D721Med (cell line): Measurements from ENCODE around the gene MICAL3.
A peak's percentile ranks its signal among the peaks of the same experiment; 100 is the strongest.
"Not testable (repeated sequence)": the region's sequence is repeated elsewhere in the genome, so short reads cannot be mapped to it uniquely, and the experiment has no call there.

Experiments used
- DNase-seq: peaks from one replicate; pipeline ENCODE4 v3.0.0; 2011; ENCODE audit warnings: low spot score; ENCODE audit not compliant: insufficient read length
- FAIRE-seq: peaks from 2 replicates; lab custom pipeline; 2011; peaks lifted over from hg19 to GRCh38; lab: Jason Lieb, UNC
- TF ChIP-seq, protein P1 (sequence below): IDR thresholded peaks from 2 replicates; pipeline ENCODE4 v1.5.1; 2012; ENCODE audit warnings: mild to moderate bottlenecking, control low read depth; ENCODE audit not compliant: insufficient read depth; ENCODE audit errors: missing control alignments

The MICAL3 gene

DNA sequence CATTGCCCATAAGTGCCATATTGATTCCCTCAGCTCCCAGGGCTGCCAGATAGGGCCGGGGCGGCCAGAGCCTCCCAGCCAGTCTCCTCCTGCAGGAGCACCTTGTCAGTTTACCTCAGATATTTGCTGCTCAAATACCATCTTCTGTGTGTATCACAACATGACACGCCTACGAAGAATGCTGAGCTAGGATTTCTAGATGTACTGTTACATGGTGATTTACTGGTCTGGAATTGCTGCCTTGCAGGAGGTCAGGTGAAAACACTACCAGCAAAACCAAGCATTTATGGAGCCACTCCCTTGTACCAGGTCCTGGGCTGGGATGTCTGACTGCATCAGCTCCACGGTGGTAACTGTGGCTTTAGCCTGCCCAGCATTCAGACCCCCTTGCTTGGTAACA is 11.8 kb downstream of the MICAL3 start:
- DNase-seq, result no peak
- TF ChIP-seq, protein P1, sequence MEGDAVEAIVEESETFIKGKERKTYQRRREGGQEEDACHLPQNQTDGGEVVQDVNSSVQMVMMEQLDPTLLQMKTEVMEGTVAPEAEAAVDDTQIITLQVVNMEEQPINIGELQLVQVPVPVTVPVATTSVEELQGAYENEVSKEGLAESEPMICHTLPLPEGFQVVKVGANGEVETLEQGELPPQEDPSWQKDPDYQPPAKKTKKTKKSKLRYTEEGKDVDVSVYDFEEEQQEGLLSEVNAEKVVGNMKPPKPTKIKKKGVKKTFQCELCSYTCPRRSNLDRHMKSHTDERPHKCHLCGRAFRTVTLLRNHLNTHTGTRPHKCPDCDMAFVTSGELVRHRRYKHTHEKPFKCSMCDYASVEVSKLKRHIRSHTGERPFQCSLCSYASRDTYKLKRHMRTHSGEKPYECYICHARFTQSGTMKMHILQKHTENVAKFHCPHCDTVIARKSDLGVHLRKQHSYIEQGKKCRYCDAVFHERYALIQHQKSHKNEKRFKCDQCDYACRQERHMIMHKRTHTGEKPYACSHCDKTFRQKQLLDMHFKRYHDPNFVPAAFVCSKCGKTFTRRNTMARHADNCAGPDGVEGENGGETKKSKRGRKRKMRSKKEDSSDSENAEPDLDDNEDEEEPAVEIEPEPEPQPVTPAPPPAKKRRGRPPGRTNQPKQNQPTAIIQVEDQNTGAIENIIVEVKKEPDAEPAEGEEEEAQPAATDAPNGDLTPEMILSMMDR, result no peak
- FAIRE-seq, result no peak

- DNase-seq (no peak), FAIRE-seq (no peak)
- TF ChIP-seq, protein P1, result no peak
These were observed 14.1 kb downstream of the MICAL3 start for GRCh38 chr22:18010266-18010665.

- FAIRE-seq (no peak), DNase-seq (no peak)
- TF ChIP-seq, protein P1, result no peak
These were observed 16.2 kb downstream of the MICAL3 start for GRCh38 chr22:18008136-18008535.

GRCh38 chr22:18005201-18005926 is 19.0 kb downstream of the MICAL3 start:
- no peak for FAIRE-seq

DNA sequence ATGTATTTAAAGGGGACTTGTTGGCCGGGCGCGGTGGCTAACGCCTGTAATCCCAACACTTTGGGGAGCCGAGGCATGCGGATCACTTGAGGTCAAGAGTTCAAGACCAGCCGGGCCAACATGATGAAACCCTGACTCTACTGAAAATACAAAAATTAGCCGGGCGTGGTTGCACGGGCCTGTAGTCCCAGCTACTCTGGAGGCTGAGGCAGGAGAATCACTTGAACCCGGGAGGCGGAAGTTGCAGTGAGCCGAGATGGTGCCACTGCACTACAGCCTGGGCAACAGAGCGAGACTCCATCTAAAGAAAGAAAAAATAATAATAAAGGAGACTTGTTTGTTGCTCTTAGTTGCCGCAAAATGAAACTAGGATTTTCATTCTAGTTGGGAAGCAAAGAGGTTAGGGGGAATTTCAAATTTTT is 22.5 kb downstream of the MICAL3 start:
- FAIRE-seq, DNase-seq: not testable (repeated sequence)

More at GRCh38 chr22:18005201-18005926, 19.0 kb downstream of the MICAL3 start:
- no peak for DNase-seq
- TF ChIP-seq, protein P1, result no peak

- DNase-seq, result peak; percentile 97
- no peak for FAIRE-seq
These were observed 23.1 kb downstream of the MICAL3 start for GRCh38 chr22:18001040-18001893.

DNA sequence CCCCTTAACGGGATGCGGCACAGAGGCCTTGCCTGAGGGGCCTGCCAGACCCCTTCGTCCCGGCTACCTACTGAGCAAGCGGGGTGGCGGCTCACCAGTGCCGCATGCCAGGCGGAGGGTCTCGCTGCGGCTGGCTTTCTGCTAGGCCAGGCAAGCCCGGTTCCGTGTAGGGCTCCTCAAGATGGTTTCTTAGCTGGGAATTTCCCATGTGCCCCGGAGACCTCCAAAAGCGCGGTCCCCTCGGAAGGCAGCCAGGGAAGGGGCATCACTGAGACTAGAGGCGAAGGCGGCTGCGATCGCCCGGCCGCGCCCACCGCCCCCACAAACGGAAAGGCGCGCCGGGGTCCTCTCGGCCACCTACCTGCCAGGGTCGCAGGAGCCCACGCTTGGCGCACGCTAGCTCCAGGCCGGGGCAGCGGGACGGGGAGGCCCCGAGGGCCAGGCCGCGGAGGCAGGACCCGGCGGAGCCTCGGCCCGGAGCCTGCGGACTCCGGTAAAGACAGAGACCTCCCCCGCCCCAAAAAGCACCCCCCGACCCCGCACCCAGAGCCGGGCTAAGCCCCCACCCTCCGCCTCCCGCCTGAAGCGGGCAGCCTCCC is 23.8 kb downstream of the MICAL3 start:
- TF ChIP-seq, protein P1, result no peak
- no peak for DNase-seq
- FAIRE-seq, result no peak

More at GRCh38 chr22:18001040-18001893, 23.1 kb downstream of the MICAL3 start:
- TF ChIP-seq, protein P1, result no peak
